Tibial nerve (tissue), 4 donors: ENCODE measurements around the gene RASA2.
"Not testable (repeated sequence)": the region's sequence is repeated elsewhere in the genome, so short reads cannot be mapped to it uniquely, and the experiment has no call there.

Experiments used
- CTCF ChIP-seq, 5 experiments: fragments of 200-600 bp in 3 of 5; fragments of 450-650 bp in 2 of 5; sonication (generic) in 3 of 5; IDR thresholded peaks; one replicate each; pipeline ENCODE4 v1.5.1; 2016 to 2019; ENCODE audit warnings: antibody characterized with exemption in 5 of 5, mild to moderate bottlenecking in 3 of 5, moderate library complexity in 2 of 5
- EP300 ChIP-seq, 2 donors: sonication (generic); formaldehyde crosslinking; IDR thresholded peaks; one replicate each; pipeline ENCODE4 v1.6.1; 2017; ENCODE audit warnings: antibody characterized with exemption in 2 of 2, mild to moderate bottlenecking in 1 of 2
- POLR2A ChIP-seq, 2 donors: fragments of 450-650 bp; IDR thresholded peaks; one replicate each; pipeline ENCODE4 v1.6.1; 2017; ENCODE audit warnings: antibody characterized with exemption in 2 of 2, mild to moderate bottlenecking in 2 of 2, moderate library complexity in 2 of 2

GRCh38 chr3:141628868-141629441 is 142.1 kb downstream of the RASA2 start:
- TF ChIP-seq POLR2A, CTCF, EP300 (IDR thresholded peaks at IDR 0.05): not testable (repeated sequence)
